Mucosa of rectum (tissue), 2 donors: ENCODE results near the gene SUV39H1.

Experiments
- H3K27ac ChIP-seq, 2 donors: one replicate each; pipeline ENCODE4 v1.7.0; 2013; ENCODE audit warnings: inconsistent platforms in 2 of 2, low read depth in 2 of 2, low read length in 2 of 2
- H3K27me3 ChIP-seq, 2 donors: one replicate each; pipeline ENCODE4 v1.7.0; 2013; ENCODE audit warnings: low read length in 2 of 2; ENCODE audit not compliant: control insufficient read depth in 2 of 2, insufficient read depth in 2 of 2
- H3K36me3 ChIP-seq, 2 donors: one replicate each; pipeline ENCODE4 v1.7.0; 2013; ENCODE audit warnings: low read length in 2 of 2; ENCODE audit not compliant: control insufficient read depth in 2 of 2, insufficient read depth in 2 of 2
- H3K4me1 ChIP-seq, 2 donors: one replicate each; pipeline ENCODE4 v1.7.0; 2013; ENCODE audit warnings: low read length in 2 of 2, mild to moderate bottlenecking in 1 of 2; ENCODE audit not compliant: control insufficient read depth in 2 of 2, insufficient read depth in 2 of 2
- H3K4me3 ChIP-seq, 2 donors: one replicate each; pipeline ENCODE4 v1.7.0; 2013; ENCODE audit warnings: low read length in 2 of 2
- H3K9ac ChIP-seq, 2 donors: one replicate each; pipeline ENCODE4 v1.7.0; 2013; ENCODE audit warnings: low read length in 2 of 2, low read depth in 1 of 2, mild to moderate bottlenecking in 1 of 2
- H3K9me3 ChIP-seq, 2 donors: one replicate each; pipeline ENCODE4 v1.7.0; 2013; ENCODE audit warnings: low read length in 2 of 2; ENCODE audit not compliant: control insufficient read depth in 2 of 2
- donor health status: healthy.
- donor health status: Normal muscosa, but diverticular disease.

The SUV39H1 gene

GRCh38 chrX:48752498-48752897, 56.0 kb downstream of the SUV39H1 start:
- Histone ChIP-seq H3K36me3 (no peaks in the 10 kb centered on the region), H3K27me3 (peaks cover 0 to 4% of the 10 kb centered on the region in 2 donors), H3K9ac (no peak overlapping the region), H3K4me1 (no peaks in the 10 kb centered on the region), H3K27ac (no peak overlapping the region), H3K9me3 (no peaks in the 10 kb centered on the region), H3K4me3 (no peak overlapping the region)

GRCh38 chrX:48753708-48754228, 57.2 kb downstream of the SUV39H1 start:
- peaks cover 0 to 4% of the 10 kb centered on the region in 2 donors for H3K27me3 ChIP-seq
- no peak overlapping the region for H3K9ac ChIP-seq
- H3K9me3 ChIP-seq: no peaks in the 10 kb centered on the region
- no peaks in the 10 kb centered on the region for H3K4me1 ChIP-seq
- H3K27ac ChIP-seq: no peak overlapping the region
- no peaks in the 10 kb centered on the region for H3K36me3 ChIP-seq
- H3K4me3 ChIP-seq: no peak overlapping the region

DNA sequence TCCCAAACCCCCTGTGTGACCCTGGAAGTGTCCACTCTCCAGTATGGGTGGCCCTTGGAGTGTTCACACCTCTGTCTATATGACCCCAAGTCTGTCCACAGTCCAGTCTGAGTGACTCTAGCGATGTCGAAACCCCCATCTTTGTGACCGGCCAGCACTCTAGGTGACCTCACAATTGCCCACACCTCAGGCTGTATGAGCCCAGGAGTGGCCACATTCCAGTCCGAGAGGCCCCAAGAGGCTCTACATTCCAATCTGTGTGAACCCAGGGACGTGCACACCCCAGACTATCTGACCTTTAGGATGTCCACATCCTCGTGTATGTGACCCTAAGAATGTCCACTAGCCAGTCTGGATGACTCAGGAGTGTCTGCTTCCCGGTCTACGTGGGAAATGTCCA, 57.7 kb downstream of the SUV39H1 start:
- H3K4me1 ChIP-seq: no peaks in the 10 kb centered on the region
- H3K27ac ChIP-seq: no peak overlapping the region
- no peak overlapping the region for H3K4me3 ChIP-seq
- no peaks in the 10 kb centered on the region for H3K9me3 ChIP-seq
- H3K36me3 ChIP-seq: no peaks in the 10 kb centered on the region
- H3K9ac ChIP-seq: no peak overlapping the region
- peaks cover 0 to 4% of the 10 kb centered on the region in 2 donors for H3K27me3 ChIP-seq
